ENCODE data around the gene B4GALT6. TPM values are rescaled to one million over a fixed set of nuclear protein-coding genes. Genes with fewer than 3 reads are reported as not detected.

The B4GALT6 gene
- total and polyA plus RNA-seq, 2 of the 13 experiments (the other 11 are each of a cell fraction or from before 2014, with no cell fraction given), result 1.9 to 3.3 TPM

GRCh38 chr18:31591628-31592027 lies 92.8 kb downstream of the B4GALT6 start, which contains the start of gene TTR (continued):
- no peak for TF ChIP-seq ZBTB44 (CRISPR knock-in tag; IDR thresholded peaks at IDR 0.05)
- no peak for TF ChIP-seq AGO2 (optimal IDR thresholded peaks at IDR 0.05; ENCODE audit: low read depth, low read length)
- 0 out of 2 replicates have a peak, but pooled peaks have one; percentile 75 for TF ChIP-seq KIAA2018 (CRISPR knock-in tag; IDR thresholded peaks at IDR 0.05; ENCODE audit: borderline replicate concordance)
- TF ChIP-seq THAP11 (CRISPR knock-in tag; IDR thresholded peaks at IDR 0.05), result 0 out of 2 replicates have a peak, but pooled peaks have one; percentile 15
- peak; percentile 74 for TF ChIP-seq PHF21A (CRISPR knock-in tag; IDR thresholded peaks at IDR 0.05)
- no peak for TF ChIP-seq RAD51 (IDR thresholded peaks at IDR 0.05; ENCODE audit: borderline replicate concordance)
- TF ChIP-seq TFDP1 (CRISPR knock-in tag; IDR thresholded peaks at IDR 0.05; ENCODE audit: borderline replicate concordance), result no peak
- TF ChIP-seq KLF11 (CRISPR knock-in tag; IDR thresholded peaks at IDR 0.05), result no peak
- TF ChIP-seq ZNF282 (IDR thresholded peaks at IDR 0.05; ENCODE audit: partially characterized antibody), result no peak
- no peak for TF ChIP-seq SUZ12 (IDR thresholded peaks at IDR 0.05; ENCODE audit: low read depth, low read length)
- TF ChIP-seq NFE2L1 (CRISPR knock-in tag; IDR thresholded peaks at IDR 0.05; ENCODE audit: borderline replicate concordance), result no peak
- TF ChIP-seq NR2F1 (CRISPR knock-in tag; IDR thresholded peaks at IDR 0.05), result 0 out of 4 replicates have a peak, but pooled peaks have one; percentile 4 to 27
- no peak for TF ChIP-seq XRCC5 (optimal IDR thresholded peaks at IDR 0.05; ENCODE audit: low read length)
- peak; percentile 60 for TF ChIP-seq SAP130 (CRISPR knock-in tag; IDR thresholded peaks at IDR 0.05; ENCODE audit: low read depth)
- TF ChIP-seq LBX2 (CRISPR knock-in tag; IDR thresholded peaks at IDR 0.05; ENCODE audit: borderline replicate concordance), result no peak
- TF ChIP-seq MNT (IDR thresholded peaks at IDR 0.05), result no peak

Data from HepG2 (cell line).